GM12878 (cell line): ENCODE measurements around the gene PHLPP1. TPM values are rescaled to one million over a fixed set of nuclear protein-coding genes. Genes with fewer than 3 reads are reported as not detected.
A peak's percentile ranks its signal among the peaks of the same experiment; 100 is the strongest.

ENCODE experiments used
- ATAC-seq: fragments of 200-7000 bp; cut with Tn5 transposase; 3 replicates; pipeline ENCODE4 v1.9.1; 2020; ENCODE audit warnings: mild to moderate bottlenecking, moderate library complexity
- BruUV-seq: library from RNA; stranded (reverse); fragments of 400-500 nt; replicated peaks from 2 replicates; lab custom pipeline; 2021; lab: Mats Ljungman, UMichigan
- CTCF ChIA-PET: fragments of 300-600 bp; sonication (Branson Sonifier 250); formaldehyde crosslinking; extraction: SDS; loops from one replicate; lab custom pipeline; 2021; ENCODE audit warnings: inconsistent platforms; lab: Yijun Ruan, JAX
- POLR2A ChIA-PET: fragments of 350-600 bp; formaldehyde crosslinking; extraction: SDS; loops from one replicate; lab custom pipeline; 2021; ENCODE audit warnings: inconsistent platforms; lab: Charles Lee
- RAD21 ChIA-PET: fragments of 300-600 bp; sonication (Branson Sonifier 250); formaldehyde crosslinking; loops from one replicate; lab custom pipeline; 2023; ENCODE audit warnings: antibody characterized with exemption; ENCODE audit not compliant: unreplicated experiment; lab: Charles Lee
- SMC1A ChIA-PET: fragments of 300-600 bp; sonication (Branson Sonifier 250); formaldehyde crosslinking; loops from one replicate; lab custom pipeline; 2023; ENCODE audit not compliant: unreplicated experiment, uncharacterized antibody; lab: Charles Lee
- DNase-seq: peaks from one replicate; pipeline ENCODE4 v3.0.0-alpha.2; 2011; ENCODE audit warnings: low read depth, low spot score
- FAIRE-seq: peaks from 3 replicates; lab custom pipeline; 2011; peaks lifted over from hg19 to GRCh38; lab: Jason Lieb, UNC
- H2AFZ ChIP-seq: 2 replicates; pipeline ENCODE4 v1.6.0; 2011; ENCODE audit warnings: low read depth, low read length, control low read depth; ENCODE audit not compliant: control insufficient read depth
- H3K27ac ChIP-seq: 2 replicates; pipeline ENCODE4 v1.5.1; 2011; ENCODE audit warnings: control low read depth; ENCODE audit not compliant: control insufficient read depth, insufficient read depth
- H3K27me3 ChIP-seq, 2 experiments: replicated peaks in 1 of 2; 2 replicates each; pipeline versions ENCODE4 v1.6.0 to v1.6.1; 2011; ENCODE audit warnings: low read length in 1 of 2; ENCODE audit not compliant: control insufficient read depth in 2 of 2, insufficient read depth in 2 of 2
- H3K36me3 ChIP-seq, 2 experiments: 2 replicates each; pipeline ENCODE4 v1.5.1; 2011; ENCODE audit warnings: low read length in 1 of 2; ENCODE audit not compliant: control insufficient read depth in 2 of 2, insufficient read depth in 2 of 2
- H3K4me1 ChIP-seq: 2 replicates; pipeline ENCODE4 v1.6.1; 2011; ENCODE audit warnings: mild to moderate bottlenecking, low read length, moderate library complexity, mixed read lengths; ENCODE audit not compliant: control insufficient read depth, insufficient read depth
- H3K4me2 ChIP-seq: 2 replicates; pipeline ENCODE4 v1.6.0; 2011; ENCODE audit warnings: control low read depth; ENCODE audit not compliant: control insufficient read depth, insufficient read depth
- H3K4me3 ChIP-seq: fragments of 200-600 bp; sonication (generic); 2 replicates; pipeline ENCODE4 v1.5.1; 2016
- H3K79me2 ChIP-seq: 2 replicates; pipeline ENCODE4 v1.6.0; 2011; ENCODE audit warnings: low read length; ENCODE audit not compliant: control insufficient read depth, insufficient read depth
- H3K9ac ChIP-seq: 2 replicates; pipeline ENCODE4 v1.8.0; 2011; ENCODE audit warnings: low read length, control low read depth, mixed read lengths; ENCODE audit not compliant: control insufficient read depth, insufficient read depth
- H3K9me3 ChIP-seq: replicated peaks from 3 replicates; pipeline ENCODE4 v1.5.1; 2011; ENCODE audit warnings: mild to moderate bottlenecking, low read length; ENCODE audit not compliant: control insufficient read depth, insufficient read depth
- H4K20me1 ChIP-seq: 2 replicates; pipeline ENCODE4 v1.6.0; 2011; ENCODE audit not compliant: control insufficient read depth, insufficient read depth
- CBX5 ChIP-seq: sonication (generic); IDR thresholded peaks from 2 replicates; pipeline ENCODE4 v1.6.1; 2016; ENCODE audit warnings: low read depth, moderate library complexity, mild to moderate bottlenecking, inconsistent platforms
- MEF2B ChIP-seq: fragments of 450-650 bp; IDR thresholded peaks from 2 replicates; pipeline ENCODE4 v1.6.1; 2018; ENCODE audit warnings: mild to moderate bottlenecking, moderate library complexity; ENCODE audit not compliant: partially characterized antibody, poor library complexity, severe bottlenecking
- MTA2 ChIP-seq: fragments of 450-650 bp; IDR thresholded peaks from 2 replicates; pipeline ENCODE4 v1.6.1; 2016; ENCODE audit warnings: low read depth, mild to moderate bottlenecking, moderate library complexity
- NFIC ChIP-seq: IDR thresholded peaks from 2 replicates; pipeline ENCODE4 v1.6.1; 2012; ENCODE audit warnings: low read depth, mild to moderate bottlenecking, inconsistent platforms, low read length, moderate library complexity
- RUNX3 ChIP-seq: IDR thresholded peaks from 2 replicates; pipeline ENCODE4 v1.6.1; 2012; ENCODE audit warnings: low read length, inconsistent platforms
- ZNF384 ChIP-seq: IDR thresholded peaks from 2 replicates; pipeline ENCODE4 v1.6.1; 2012; ENCODE audit warnings: low read depth, mild to moderate bottlenecking, low read length, improper control_type of control experiment, borderline replicate concordance
- WGBS: methylation state at CpG from one replicate; pipeline ENCODE4 v1.1.6; 2016; ENCODE audit warnings: low lambda C conversion rate; ENCODE audit not compliant: insufficient replicate concordance, insufficient coverage; ENCODE audit errors: missing lambda C conversion rate; 5-methylcytosine and 5-hydroxymethylcytosine counted together
- in situ Hi-C: fragments of 300-500 bp; cut with MboI; formaldehyde crosslinking; loops from 9 replicates; pipeline ENCODE4 v1.14.3; 2018; ENCODE audit warnings: mixed read lengths
- intact Hi-C: fragments of 100-400 bp; cut with micrococcal nuclease; formaldehyde crosslinking; loops from one replicate; pipeline ENCODE4 v1.14.2; 2022; ENCODE audit not compliant: unreplicated experiment
- polyA plus RNA-seq, 11 experiments: library from polyadenylated mRNA; depleted of rRNA in 4 of 11; unstranded in 6 of 11; stranded (reverse) in 5 of 11; fragments of >200 nt; fragmentation: Nextera tagmentation in 4 of 11; fragmentation: Illumina TruSeq in 1 of 11; extraction: Ambion mirVana in 4 of 11; extraction: Trizol in 1 of 11; gene quantifications; 1 replicate in 1 of 11; 2 replicates in 10 of 11; pipeline versions ENCODE4 v1.2.1 to v1.2.3, GENCODE V29; 2011 to 2016; ENCODE audit warnings: inconsistent platforms in 2 of 11, missing spikeins in 2 of 11, low read depth in 1 of 11
- total RNA-seq, 4 experiments: library from RNA; depleted of rRNA in 3 of 4; stranded (reverse); fragments of >200 nt in 3 of 4; fragmentation: Illumina TruSeq in 1 of 4; extraction: Trizol in 1 of 4; gene quantifications; 2 replicates each; pipeline versions ENCODE4 v1.2.1 to v1.2.3, GENCODE V29; 2013 to 2021
- TF ChIP-seq, protein P1 (sequence below): IDR thresholded peaks from 2 replicates; pipeline ENCODE4 v1.6.1; 2012; ENCODE audit warnings: improper control_type of control experiment, low read depth, low read length; ENCODE audit not compliant: insufficient replicate concordance
- TF ChIP-seq, protein P2 (sequence below): fragments of 450-650 bp; IDR thresholded peaks from 2 replicates; pipeline ENCODE4 v1.6.1; 2016; ENCODE audit warnings: mild to moderate bottlenecking
- TF ChIP-seq, protein P3 (sequence below), 3 experiments: IDR thresholded peaks in 2 of 3; conservative IDR thresholded peaks in 1 of 3; 2 replicates each; pipeline ENCODE4 v1.5.1; 2011; ENCODE audit warnings: low read depth in 3 of 3, low read length in 3 of 3, mild to moderate bottlenecking in 3 of 3, control low read depth in 2 of 3, moderate library complexity in 2 of 3, inconsistent platforms in 1 of 3, mixed read lengths in 1 of 3; ENCODE audit not compliant: control insufficient read depth in 2 of 3, insufficient read depth in 1 of 3; ENCODE audit errors: extremely low read depth in 1 of 3

PHLPP1 gene
- total and polyA plus RNA-seq, 10 of the 15 experiments (the other 5 are each of a cell fraction or from before 2014, with no cell fraction given) = 0.42 to 7.0 (median 1.9) TPM

DNA sequence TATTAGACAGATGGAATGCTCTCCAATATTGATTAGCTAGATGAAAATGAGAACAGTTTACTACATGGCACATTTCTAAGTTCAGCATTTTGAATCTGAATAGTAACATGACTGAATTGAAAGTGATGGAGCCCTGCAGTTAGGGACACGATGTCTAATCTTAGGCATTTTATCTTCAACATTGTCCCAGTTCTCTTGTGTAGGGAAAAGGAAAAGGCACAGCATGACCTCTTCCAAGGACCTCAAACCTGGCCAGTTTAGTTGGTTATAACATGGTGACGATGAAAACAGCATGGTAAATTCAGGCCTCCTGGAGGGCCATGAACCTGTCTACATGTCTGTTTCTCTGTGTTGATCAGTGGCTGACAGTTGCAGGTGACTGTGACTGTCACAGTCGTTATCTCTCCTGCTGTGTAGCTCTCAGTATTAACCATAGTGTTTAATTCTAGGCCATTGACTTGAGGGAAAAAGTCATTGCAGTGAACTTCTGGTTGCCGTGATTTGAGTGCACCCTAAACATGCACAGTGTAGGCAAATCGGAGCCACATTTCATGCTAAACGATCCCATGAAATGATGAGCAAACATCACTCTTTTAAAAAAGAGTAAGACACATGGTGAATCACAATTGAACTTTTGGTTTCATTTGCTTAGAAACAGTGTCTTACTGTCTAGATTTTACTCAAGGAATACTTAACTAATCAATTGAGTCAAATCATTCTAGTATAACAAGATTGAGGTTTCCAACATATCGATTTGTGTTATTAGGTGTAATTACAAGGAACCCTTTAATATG is 129.7 kb downstream of the PHLPP1 start:
- ATAC-seq (peak; percentile 77), DNase-seq (no peak), FAIRE-seq (peak; percentile 76)
- Histone ChIP-seq H4K20me1 (no peaks in the 10 kb centered on the region), H3K27me3 (no peaks in the 10 kb centered on the region), H3K9me3 (no peaks in the 10 kb centered on the region; the same call in 2 of the 3 replicates), H2AFZ (peak overlapping the region; percentile 48), H3K36me3 (no peaks in the 10 kb centered on the region), H3K79me2 (no peaks in the 10 kb centered on the region), H3K4me1 (peaks cover 17% of the 10 kb centered on the region), H3K4me3 (peak overlapping the region; percentile 48; the same call in 1 of the 2 replicates), H3K4me2 (peak overlapping the region; percentile 85), H3K27ac (peak overlapping the region; percentile 59), H3K9ac (peak overlapping the region; percentile 8)
- ChIA-PET CTCF (no interaction called here), POLR2A (interaction anchor here (0.5 to 0.9 kb wide), 4 partner anchors 12 to 266 kb away, joined by 3 to 10 read pairs (median 6); no protein-coding TSS in a partner anchor), SMC1A (interaction anchor here (1.0 to 1.7 kb wide), 4 partner anchors 24 to 114 kb away, joined by 3 to 4 read pairs (median 4); no protein-coding TSS in a partner anchor), RAD21 (interaction anchor here (1.5 kb wide), 1 partner anchor 113 kb away, joined by 3 read pairs; no protein-coding TSS in a partner anchor)
- intact Hi-C loops (no loop called here), in situ Hi-C loops (no loop called here)
- 27% methylated on average over 7 of the region's 7 CpGs for WGBS
- no TSS peak for BruUV-seq
- no peak for TF ChIP-seq ZNF384
- TF ChIP-seq MTA2 = peak; percentile 60
- TF ChIP-seq, protein P1, sequence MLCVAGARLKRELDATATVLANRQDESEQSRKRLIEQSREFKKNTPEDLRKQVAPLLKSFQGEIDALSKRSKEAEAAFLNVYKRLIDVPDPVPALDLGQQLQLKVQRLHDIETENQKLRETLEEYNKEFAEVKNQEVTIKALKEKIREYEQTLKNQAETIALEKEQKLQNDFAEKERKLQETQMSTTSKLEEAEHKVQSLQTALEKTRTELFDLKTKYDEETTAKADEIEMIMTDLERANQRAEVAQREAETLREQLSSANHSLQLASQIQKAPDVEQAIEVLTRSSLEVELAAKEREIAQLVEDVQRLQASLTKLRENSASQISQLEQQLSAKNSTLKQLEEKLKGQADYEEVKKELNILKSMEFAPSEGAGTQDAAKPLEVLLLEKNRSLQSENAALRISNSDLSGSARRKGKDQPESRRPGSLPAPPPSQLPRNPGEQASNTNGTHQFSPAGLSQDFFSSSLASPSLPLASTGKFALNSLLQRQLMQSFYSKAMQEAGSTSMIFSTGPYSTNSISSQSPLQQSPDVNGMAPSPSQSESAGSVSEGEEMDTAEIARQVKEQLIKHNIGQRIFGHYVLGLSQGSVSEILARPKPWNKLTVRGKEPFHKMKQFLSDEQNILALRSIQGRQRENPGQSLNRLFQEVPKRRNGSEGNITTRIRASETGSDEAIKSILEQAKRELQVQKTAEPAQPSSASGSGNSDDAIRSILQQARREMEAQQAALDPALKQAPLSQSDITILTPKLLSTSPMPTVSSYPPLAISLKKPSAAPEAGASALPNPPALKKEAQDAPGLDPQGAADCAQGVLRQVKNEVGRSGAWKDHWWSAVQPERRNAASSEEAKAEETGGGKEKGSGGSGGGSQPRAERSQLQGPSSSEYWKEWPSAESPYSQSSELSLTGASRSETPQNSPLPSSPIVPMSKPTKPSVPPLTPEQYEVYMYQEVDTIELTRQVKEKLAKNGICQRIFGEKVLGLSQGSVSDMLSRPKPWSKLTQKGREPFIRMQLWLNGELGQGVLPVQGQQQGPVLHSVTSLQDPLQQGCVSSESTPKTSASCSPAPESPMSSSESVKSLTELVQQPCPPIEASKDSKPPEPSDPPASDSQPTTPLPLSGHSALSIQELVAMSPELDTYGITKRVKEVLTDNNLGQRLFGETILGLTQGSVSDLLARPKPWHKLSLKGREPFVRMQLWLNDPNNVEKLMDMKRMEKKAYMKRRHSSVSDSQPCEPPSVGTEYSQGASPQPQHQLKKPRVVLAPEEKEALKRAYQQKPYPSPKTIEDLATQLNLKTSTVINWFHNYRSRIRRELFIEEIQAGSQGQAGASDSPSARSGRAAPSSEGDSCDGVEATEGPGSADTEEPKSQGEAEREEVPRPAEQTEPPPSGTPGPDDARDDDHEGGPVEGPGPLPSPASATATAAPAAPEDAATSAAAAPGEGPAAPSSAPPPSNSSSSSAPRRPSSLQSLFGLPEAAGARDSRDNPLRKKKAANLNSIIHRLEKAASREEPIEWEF = peak; percentile 70
- 0 out of 2 replicates have a peak, but pooled peaks have one; percentile 16 for TF ChIP-seq CBX5
- TF ChIP-seq, protein P2, sequence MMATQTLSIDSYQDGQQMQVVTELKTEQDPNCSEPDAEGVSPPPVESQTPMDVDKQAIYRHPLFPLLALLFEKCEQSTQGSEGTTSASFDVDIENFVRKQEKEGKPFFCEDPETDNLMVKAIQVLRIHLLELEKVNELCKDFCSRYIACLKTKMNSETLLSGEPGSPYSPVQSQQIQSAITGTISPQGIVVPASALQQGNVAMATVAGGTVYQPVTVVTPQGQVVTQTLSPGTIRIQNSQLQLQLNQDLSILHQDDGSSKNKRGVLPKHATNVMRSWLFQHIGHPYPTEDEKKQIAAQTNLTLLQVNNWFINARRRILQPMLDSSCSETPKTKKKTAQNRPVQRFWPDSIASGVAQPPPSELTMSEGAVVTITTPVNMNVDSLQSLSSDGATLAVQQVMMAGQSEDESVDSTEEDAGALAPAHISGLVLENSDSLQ = peak; percentile 52; the same call in 1 of the 2 replicates
- TF ChIP-seq RUNX3 = peak; percentile 45
- TF ChIP-seq, protein P3, sequence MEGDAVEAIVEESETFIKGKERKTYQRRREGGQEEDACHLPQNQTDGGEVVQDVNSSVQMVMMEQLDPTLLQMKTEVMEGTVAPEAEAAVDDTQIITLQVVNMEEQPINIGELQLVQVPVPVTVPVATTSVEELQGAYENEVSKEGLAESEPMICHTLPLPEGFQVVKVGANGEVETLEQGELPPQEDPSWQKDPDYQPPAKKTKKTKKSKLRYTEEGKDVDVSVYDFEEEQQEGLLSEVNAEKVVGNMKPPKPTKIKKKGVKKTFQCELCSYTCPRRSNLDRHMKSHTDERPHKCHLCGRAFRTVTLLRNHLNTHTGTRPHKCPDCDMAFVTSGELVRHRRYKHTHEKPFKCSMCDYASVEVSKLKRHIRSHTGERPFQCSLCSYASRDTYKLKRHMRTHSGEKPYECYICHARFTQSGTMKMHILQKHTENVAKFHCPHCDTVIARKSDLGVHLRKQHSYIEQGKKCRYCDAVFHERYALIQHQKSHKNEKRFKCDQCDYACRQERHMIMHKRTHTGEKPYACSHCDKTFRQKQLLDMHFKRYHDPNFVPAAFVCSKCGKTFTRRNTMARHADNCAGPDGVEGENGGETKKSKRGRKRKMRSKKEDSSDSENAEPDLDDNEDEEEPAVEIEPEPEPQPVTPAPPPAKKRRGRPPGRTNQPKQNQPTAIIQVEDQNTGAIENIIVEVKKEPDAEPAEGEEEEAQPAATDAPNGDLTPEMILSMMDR (IDR thresholded peaks at IDR 0.05 in 2 of 3, conservative IDR thresholded peaks at IDR 0.05 in 1 of 3; ENCODE audit: control insufficient read depth in 2 of 3, extremely low read depth in 1 of 3, insufficient read depth in 1 of 3, low read depth in 3 of 3, low read length in 3 of 3) = no peak
- 0 out of 2 replicates have a peak, but pooled peaks have one; percentile 37 for TF ChIP-seq NFIC
- no peak for TF ChIP-seq MEF2B
